ENCODE results near the gene FBXL7. TPM values are rescaled to one million over a fixed set of nuclear protein-coding genes. Genes with fewer than 3 reads are reported as not detected.

FBXL7 gene
- total and polyA plus RNA-seq, 9 of the 15 experiments (the other 6 are each of a cell fraction or from before 2014, with no cell fraction given) = 0.04 to 0.08 TPM; not detected in 7

GRCh38 chr5:15844253-15844652 lies 344.3 kb downstream of the FBXL7 start (continued):
- TF ChIP-seq, protein P1, sequence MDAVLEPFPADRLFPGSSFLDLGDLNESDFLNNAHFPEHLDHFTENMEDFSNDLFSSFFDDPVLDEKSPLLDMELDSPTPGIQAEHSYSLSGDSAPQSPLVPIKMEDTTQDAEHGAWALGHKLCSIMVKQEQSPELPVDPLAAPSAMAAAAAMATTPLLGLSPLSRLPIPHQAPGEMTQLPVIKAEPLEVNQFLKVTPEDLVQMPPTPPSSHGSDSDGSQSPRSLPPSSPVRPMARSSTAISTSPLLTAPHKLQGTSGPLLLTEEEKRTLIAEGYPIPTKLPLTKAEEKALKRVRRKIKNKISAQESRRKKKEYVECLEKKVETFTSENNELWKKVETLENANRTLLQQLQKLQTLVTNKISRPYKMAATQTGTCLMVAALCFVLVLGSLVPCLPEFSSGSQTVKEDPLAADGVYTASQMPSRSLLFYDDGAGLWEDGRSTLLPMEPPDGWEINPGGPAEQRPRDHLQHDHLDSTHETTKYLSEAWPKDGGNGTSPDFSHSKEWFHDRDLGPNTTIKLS (IDR thresholded peaks at IDR 0.05; ENCODE audit: borderline replicate concordance, low read depth) = no peak
- no peak for TF ChIP-seq GTF2E2 (tag; IDR thresholded peaks at IDR 0.05)
- TF ChIP-seq, protein P2, sequence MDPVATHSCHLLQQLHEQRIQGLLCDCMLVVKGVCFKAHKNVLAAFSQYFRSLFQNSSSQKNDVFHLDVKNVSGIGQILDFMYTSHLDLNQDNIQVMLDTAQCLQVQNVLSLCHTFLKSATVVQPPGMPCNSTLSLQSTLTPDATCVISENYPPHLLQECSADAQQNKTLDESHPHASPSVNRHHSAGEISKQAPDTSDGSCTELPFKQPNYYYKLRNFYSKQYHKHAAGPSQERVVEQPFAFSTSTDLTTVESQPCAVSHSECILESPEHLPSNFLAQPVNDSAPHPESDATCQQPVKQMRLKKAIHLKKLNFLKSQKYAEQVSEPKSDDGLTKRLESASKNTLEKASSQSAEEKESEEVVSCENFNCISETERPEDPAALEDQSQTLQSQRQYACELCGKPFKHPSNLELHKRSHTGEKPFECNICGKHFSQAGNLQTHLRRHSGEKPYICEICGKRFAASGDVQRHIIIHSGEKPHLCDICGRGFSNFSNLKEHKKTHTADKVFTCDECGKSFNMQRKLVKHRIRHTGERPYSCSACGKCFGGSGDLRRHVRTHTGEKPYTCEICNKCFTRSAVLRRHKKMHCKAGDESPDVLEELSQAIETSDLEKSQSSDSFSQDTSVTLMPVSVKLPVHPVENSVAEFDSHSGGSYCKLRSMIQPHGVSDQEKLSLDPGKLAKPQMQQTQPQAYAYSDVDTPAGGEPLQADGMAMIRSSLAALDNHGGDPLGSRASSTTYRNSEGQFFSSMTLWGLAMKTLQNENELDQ (CRISPR knock-in tag; IDR thresholded peaks at IDR 0.05; ENCODE audit: borderline replicate concordance) = no peak
- no peak for TF ChIP-seq NBN (IDR thresholded peaks at IDR 0.05; ENCODE audit: low read depth)
- TF ChIP-seq ZNF124 (CRISPR knock-in tag; IDR thresholded peaks at IDR 0.05) = no peak
- no peak for TF ChIP-seq TAF1 (IDR thresholded peaks at IDR 0.05; ENCODE audit: control insufficient read depth, extremely low read depth, insufficient read depth, low read length, severe bottlenecking)

DNA sequence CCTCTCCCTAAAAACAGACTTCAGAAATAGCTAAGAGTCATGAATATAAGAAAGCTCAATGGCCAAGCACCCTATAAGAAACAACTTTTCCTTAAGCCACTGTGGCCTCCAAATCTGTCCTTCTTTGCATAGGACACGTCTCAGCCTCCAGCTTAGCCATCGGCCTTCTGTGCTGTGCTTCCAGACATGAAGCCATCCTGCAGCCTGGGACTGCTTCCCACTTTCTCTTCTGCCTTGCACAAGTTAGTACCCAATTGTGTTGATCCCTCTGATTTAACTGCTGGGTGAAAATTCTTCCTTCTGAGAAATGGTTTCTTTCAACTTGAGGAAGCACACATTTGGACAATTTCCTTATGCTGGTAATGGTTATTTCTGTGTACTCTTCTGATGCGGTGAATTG lies 344.9 kb downstream of the FBXL7 start:
- intact Hi-C loops (cut with micrococcal nuclease) (no loop called here), in situ Hi-C loops (cut with MboI) (no loop called here)

More for the DNA sequence above, 344.9 kb downstream of the FBXL7 start:
- no TSS peak for BruUV-seq (replicated peaks)
- no peaks in the 10 kb centered on the region for H3K4me1 ChIP-seq (replicated peaks in 1 of 2; ENCODE audit: control insufficient read depth in 2 of 2, insufficient read depth in 2 of 2, low read length in 2 of 2)
- POLR2A ChIA-PET = no interaction called here
- H2AFZ ChIP-seq (ENCODE audit: low read depth, low read length) = no peak overlapping the region
- FAIRE-seq (no peak), DNase-seq (ENCODE audit: extremely low read depth in 1 of 4, low spot score in 3 of 4) (no peak), ATAC-seq (no peak)
- H3K4me2 ChIP-seq (ENCODE audit: insufficient read depth, low read length) = no peak overlapping the region
- H3K36me3 ChIP-seq (ENCODE audit: control insufficient read depth, insufficient read depth, low read length) = no peaks in the 10 kb centered on the region
- TF ChIP-seq ZNF239 (CRISPR knock-in tag; IDR thresholded peaks at IDR 0.05) (no peak), RAD51 (IDR thresholded peaks at IDR 0.05; ENCODE audit: borderline replicate concordance, low read depth) (no peak), U2AF2 (optimal IDR thresholded peaks at IDR 0.05; ENCODE audit: low read depth, low read length) (no peak), ATF7 (IDR thresholded peaks at IDR 0.05) (no peak), ZNF507 (tag; conservative IDR thresholded peaks at IDR 0.05) (no peak), ZNF143 (CRISPR knock-in tag; IDR thresholded peaks at IDR 0.05) (no peak)
- H3K79me2 ChIP-seq (ENCODE audit: control insufficient read depth, insufficient read depth, low read length) = no peaks in the 10 kb centered on the region
- no peak overlapping the region for H3K9ac ChIP-seq (ENCODE audit: insufficient read depth in 1 of 2, low read depth in 2 of 2, low read length in 2 of 2)
- H3K27me3 ChIP-seq (ENCODE audit: control insufficient read depth in 2 of 2, insufficient read depth in 2 of 2, low read length in 2 of 2) = no peaks in the 10 kb centered on the region
- no peaks in the 10 kb centered on the region; the same call in 1 of the 2 replicates for H3K9me3 ChIP-seq (replicated peaks; ENCODE audit: control insufficient read depth, insufficient read depth, low read depth, low read length)
- WGBS (ENCODE audit: insufficient coverage, low coverage, missing lambda C conversion rate) = 0% methylated on average over 3 of the region's 3 CpGs
- H3K4me3 ChIP-seq = no peak overlapping the region
- no peaks in the 10 kb centered on the region for H4K20me1 ChIP-seq (replicated peaks; ENCODE audit: control insufficient read depth, insufficient read depth, low read length)
- no peak overlapping the region for H3K27ac ChIP-seq (ENCODE audit: extremely low read depth, low read depth, low read length)
- CTCF ChIA-PET (ENCODE audit: low intra/inter-chr PET ratio) = no interaction called here
- H3K9me1 ChIP-seq (ENCODE audit: control insufficient read depth, insufficient read depth, low read length) = no peaks in the 10 kb centered on the region

Data from K562 (cell line).